MM.1S (cell line): ENCODE results near the gene LEF1.

Experiments used
- DNase-seq: peaks from one replicate; pipeline ENCODE4 v3.0.0-alpha.2; 2015
- H2AFZ ChIP-seq: fragments of 300-600 bp; sonication (generic); 2 replicates; pipeline ENCODE4 v1.6.0; 2016; ENCODE audit warnings: antibody characterized with exemption, low read length
- H3F3A ChIP-seq: fragments of 300-600 bp; sonication (generic); 2 replicates; pipeline ENCODE4 v1.6.1; 2016; ENCODE audit warnings: mild to moderate bottlenecking, antibody characterized with exemption, low read length, moderate library complexity, mixed read lengths; ENCODE audit not compliant: insufficient read depth
- H3K27ac ChIP-seq: fragments of 300-600 bp; sonication (generic); 2 replicates; pipeline ENCODE4 v1.5.1; 2016; ENCODE audit warnings: mild to moderate bottlenecking, low read length
- H3K27me3 ChIP-seq: fragments of 300-600 bp; sonication (generic); replicated peaks from 2 replicates; pipeline ENCODE4 v1.6.0; 2016; ENCODE audit warnings: low read length; ENCODE audit not compliant: insufficient read depth
- H3K36me3 ChIP-seq: fragments of 300-600 bp; sonication (generic); replicated peaks from 2 replicates; pipeline ENCODE4 v1.6.1; 2016; ENCODE audit warnings: mild to moderate bottlenecking, low read length, mixed read lengths; ENCODE audit not compliant: insufficient read depth
- H3K4me1 ChIP-seq: fragments of 300-600 bp; sonication (generic); 2 replicates; pipeline ENCODE4 v1.6.1; 2016; ENCODE audit warnings: low read length, mixed read lengths
- H3K4me2 ChIP-seq: fragments of 300-600 bp; sonication (generic); 2 replicates; pipeline ENCODE4 v1.6.0; 2016; ENCODE audit warnings: low read depth, low read length
- H3K4me3 ChIP-seq: fragments of 300-600 bp; sonication (generic); 2 replicates; pipeline ENCODE4 v1.5.1; 2016; ENCODE audit warnings: low read length, mixed read lengths
- H3K79me2 ChIP-seq: fragments of 300-600 bp; sonication (generic); 2 replicates; pipeline ENCODE4 v1.6.1; 2016; ENCODE audit warnings: mixed run types, low read length, mixed read lengths
- H3K9ac ChIP-seq: fragments of 300-600 bp; sonication (generic); 2 replicates; pipeline ENCODE4 v1.6.1; 2016; ENCODE audit warnings: low read length, mixed read lengths
- H3K9me2 ChIP-seq: fragments of 300-600 bp; sonication (generic); replicated peaks from 2 replicates; pipeline ENCODE4 v1.6.1; 2016; ENCODE audit warnings: mild to moderate bottlenecking, low read length, mixed read lengths; ENCODE audit not compliant: insufficient read depth
- H3K9me3 ChIP-seq: fragments of 300-600 bp; sonication (generic); replicated peaks from 2 replicates; pipeline ENCODE4 v1.6.1; 2016; ENCODE audit warnings: mild to moderate bottlenecking, low read length, mixed read lengths; ENCODE audit not compliant: insufficient read depth
- H4K20me1 ChIP-seq: fragments of 300-600 bp; sonication (generic); 2 replicates; pipeline ENCODE4 v1.6.1; 2016; ENCODE audit warnings: mild to moderate bottlenecking, low read length, moderate library complexity, mixed read lengths; ENCODE audit not compliant: insufficient read depth
- EZH2 ChIP-seq: fragments of 300-600 bp; sonication (generic); optimal IDR thresholded peaks from 2 replicates; pipeline ENCODE3; 2017; ENCODE audit warnings: low read depth, mild to moderate bottlenecking, antibody characterized with exemption, low read length, mixed read lengths
- EZH2phosphoT487 ChIP-seq: fragments of 300-600 bp; sonication (generic); IDR thresholded peaks from 2 replicates; pipeline ENCODE4 v1.6.1; 2018; ENCODE audit warnings: antibody characterized with exemption, low read length
- TF ChIP-seq, protein P1 (sequence below): fragments of 300-600 bp; sonication (generic); IDR thresholded peaks from 2 replicates; pipeline ENCODE4 v1.5.1; 2016; ENCODE audit warnings: antibody characterized with exemption, low read length, mixed read lengths

Gene LEF1

DNA sequence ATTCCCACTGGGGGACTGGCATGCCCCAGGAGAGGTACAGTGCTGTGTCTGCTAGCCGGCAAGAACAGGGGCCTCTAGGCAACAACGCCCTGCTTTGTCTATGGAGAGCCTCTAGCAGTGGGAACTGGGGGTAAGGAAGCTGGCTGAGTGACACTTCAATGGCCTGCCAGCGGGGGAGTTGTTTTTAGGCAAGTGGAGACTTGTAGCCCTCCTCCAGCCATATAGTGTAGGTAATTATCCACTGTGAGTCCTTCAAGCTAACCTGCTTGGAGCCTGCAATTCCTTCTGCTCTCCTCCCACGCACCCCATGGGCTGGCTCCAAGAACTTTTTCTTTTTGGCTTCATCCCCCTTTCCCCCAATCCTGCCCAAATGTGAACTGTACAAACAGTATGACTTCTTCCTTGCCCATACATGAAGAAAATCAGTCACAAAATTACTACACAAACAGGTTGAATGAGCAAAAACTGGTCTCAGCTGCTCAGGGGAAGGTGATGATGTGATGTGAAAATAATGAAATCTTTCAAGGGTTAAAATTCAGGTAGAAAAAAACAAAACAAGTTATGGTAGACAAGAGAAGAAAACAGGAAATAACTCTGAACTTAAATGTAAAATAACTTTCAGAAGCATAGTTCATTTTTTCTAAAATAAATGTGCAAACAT, 33.1 kb downstream of the LEF1 start:
- Histone ChIP-seq H2AFZ (no peak overlapping the region), H3K27me3 (no peaks in the 10 kb centered on the region), H3K79me2 (peaks cover 67% of the 10 kb centered on the region), H3K9me2 (no peaks in the 10 kb centered on the region), H4K20me1 (no peaks in the 10 kb centered on the region), H3K4me3 (no peak overlapping the region), H3K9me3 (no peaks in the 10 kb centered on the region), H3K36me3 (no peaks in the 10 kb centered on the region), H3F3A (no peaks in the 10 kb centered on the region), H3K27ac (no peak overlapping the region), H3K4me1 (peaks cover 7% of the 10 kb centered on the region; the same call in 1 of the 2 replicates), H3K4me2 (no peak overlapping the region), H3K9ac (no peak overlapping the region)
- TF ChIP-seq, protein P1, sequence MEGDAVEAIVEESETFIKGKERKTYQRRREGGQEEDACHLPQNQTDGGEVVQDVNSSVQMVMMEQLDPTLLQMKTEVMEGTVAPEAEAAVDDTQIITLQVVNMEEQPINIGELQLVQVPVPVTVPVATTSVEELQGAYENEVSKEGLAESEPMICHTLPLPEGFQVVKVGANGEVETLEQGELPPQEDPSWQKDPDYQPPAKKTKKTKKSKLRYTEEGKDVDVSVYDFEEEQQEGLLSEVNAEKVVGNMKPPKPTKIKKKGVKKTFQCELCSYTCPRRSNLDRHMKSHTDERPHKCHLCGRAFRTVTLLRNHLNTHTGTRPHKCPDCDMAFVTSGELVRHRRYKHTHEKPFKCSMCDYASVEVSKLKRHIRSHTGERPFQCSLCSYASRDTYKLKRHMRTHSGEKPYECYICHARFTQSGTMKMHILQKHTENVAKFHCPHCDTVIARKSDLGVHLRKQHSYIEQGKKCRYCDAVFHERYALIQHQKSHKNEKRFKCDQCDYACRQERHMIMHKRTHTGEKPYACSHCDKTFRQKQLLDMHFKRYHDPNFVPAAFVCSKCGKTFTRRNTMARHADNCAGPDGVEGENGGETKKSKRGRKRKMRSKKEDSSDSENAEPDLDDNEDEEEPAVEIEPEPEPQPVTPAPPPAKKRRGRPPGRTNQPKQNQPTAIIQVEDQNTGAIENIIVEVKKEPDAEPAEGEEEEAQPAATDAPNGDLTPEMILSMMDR = no peak
- TF ChIP-seq EZH2phosphoT487 (no peak), EZH2 (no peak)
- no peak for DNase-seq

DNA sequence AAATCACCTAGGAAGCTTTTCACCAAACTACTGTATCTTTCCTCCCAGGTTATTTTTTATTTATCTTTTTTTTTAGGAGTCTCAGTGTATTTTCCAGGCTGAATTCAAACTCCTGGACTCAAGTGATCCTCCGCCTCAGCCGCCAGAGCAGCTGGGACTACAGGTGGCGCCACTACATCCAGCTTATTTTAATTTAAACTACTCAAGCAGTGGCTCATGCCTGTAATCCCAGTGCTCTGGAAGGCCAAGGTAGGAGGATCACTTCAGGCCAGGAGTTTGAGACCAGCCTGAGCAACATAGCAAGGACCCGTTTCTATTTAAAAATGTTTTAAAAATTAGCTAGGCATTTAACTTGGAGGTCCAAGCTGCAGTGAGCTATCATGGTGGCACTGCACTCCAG, 37.8 kb downstream of the LEF1 start:
- no peak overlapping the region for H3K27ac ChIP-seq
- no peaks in the 10 kb centered on the region for H3K36me3 ChIP-seq
- H3K4me1 ChIP-seq = no peaks in the 10 kb centered on the region
- no peak overlapping the region for H2AFZ ChIP-seq
- no peak for DNase-seq
- H3K9me2 ChIP-seq = no peaks in the 10 kb centered on the region
- H3F3A ChIP-seq = no peaks in the 10 kb centered on the region
- H3K79me2 ChIP-seq = peaks cover 64% of the 10 kb centered on the region
- TF ChIP-seq, protein P1 = no peak
- TF ChIP-seq EZH2phosphoT487 (no peak), EZH2 (no peak)
- H3K4me3 ChIP-seq = no peak overlapping the region
- no peak overlapping the region for H3K9ac ChIP-seq
- no peaks in the 10 kb centered on the region for H3K9me3 ChIP-seq
- H4K20me1 ChIP-seq = no peaks in the 10 kb centered on the region
- no peaks in the 10 kb centered on the region for H3K27me3 ChIP-seq
- no peak overlapping the region for H3K4me2 ChIP-seq

DNA sequence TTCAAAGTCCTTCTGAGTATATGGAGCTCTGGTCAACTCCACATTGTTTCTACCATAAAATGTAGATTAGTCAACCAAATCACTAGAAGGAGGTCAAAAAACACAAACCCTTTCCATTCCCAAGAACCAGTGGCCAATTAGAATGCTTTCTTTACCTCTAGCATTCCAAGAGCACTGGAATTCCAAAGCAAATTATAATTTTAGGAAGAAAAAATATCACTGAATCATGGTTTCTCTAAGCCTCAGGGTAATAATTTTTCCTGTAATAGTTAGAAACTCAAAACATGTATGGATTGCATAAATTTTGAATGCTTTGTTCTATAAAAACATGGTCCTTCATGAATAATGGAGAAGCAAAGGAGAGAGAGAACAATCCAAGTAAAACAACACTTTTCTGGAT, 39.5 kb downstream of the LEF1 start:
- Histone ChIP-seq H3K4me3 (no peak overlapping the region), H2AFZ (no peak overlapping the region), H3K9me3 (no peaks in the 10 kb centered on the region), H3K4me1 (no peaks in the 10 kb centered on the region), H3K9me2 (no peaks in the 10 kb centered on the region), H3K27ac (no peak overlapping the region), H3F3A (no peaks in the 10 kb centered on the region), H3K27me3 (no peaks in the 10 kb centered on the region), H4K20me1 (no peaks in the 10 kb centered on the region), H3K9ac (no peak overlapping the region), H3K36me3 (no peaks in the 10 kb centered on the region), H3K4me2 (no peak overlapping the region), H3K79me2 (peaks cover 55% of the 10 kb centered on the region)
- TF ChIP-seq, protein P1 = no peak
- TF ChIP-seq EZH2phosphoT487 = no peak
- no peak for TF ChIP-seq EZH2
- DNase-seq = no peak
